ENCODE data around the gene BAHD1.

GRCh38 chr15:40512440-40512839, 71.7 kb downstream of the BAHD1 start:
- TF ChIP-seq PATZ1 (CRISPR knock-in tag; IDR thresholded peaks at IDR 0.05; ENCODE audit: borderline replicate concordance) = no peak
- TF ChIP-seq ISL1 (CRISPR knock-in tag; IDR thresholded peaks at IDR 0.05) = no peak
- no peak for TF ChIP-seq ZC3H10 (CRISPR knock-in tag; IDR thresholded peaks at IDR 0.05)
- TF ChIP-seq ZFP3 (CRISPR knock-in tag; IDR thresholded peaks at IDR 0.05) = no peak
- TF ChIP-seq RARB (CRISPR knock-in tag; IDR thresholded peaks at IDR 0.05) = no peak
- no peak for TF ChIP-seq ZFP30 (CRISPR knock-in tag; IDR thresholded peaks at IDR 0.05)
- TF ChIP-seq ARNTL (CRISPR knock-in tag; IDR thresholded peaks at IDR 0.05; ENCODE audit: borderline replicate concordance, low read depth) = no peak
- TF ChIP-seq OSR1 (CRISPR knock-in tag; IDR thresholded peaks at IDR 0.05) = no peak
- no peak for TF ChIP-seq CREB5 (CRISPR knock-in tag; IDR thresholded peaks at IDR 0.05; ENCODE audit: low read depth)
- no peak for TF ChIP-seq ZNF8 (CRISPR knock-in tag; IDR thresholded peaks at IDR 0.05)

Measured in SK-N-SH treated with all-trans-retinoic acid at 6 μM for 48 hours (cell line).